ENCODE results near the gene ARHGAP15.
A peak's percentile ranks its signal among the peaks of the same experiment; 100 is the strongest.

The ARHGAP15 gene

GRCh38 chr2:143144813-143145455 is 15.7 kb downstream of the ARHGAP15 start:
- no peak for DNase-seq (ENCODE audit: low read depth, low spot score)

DNA sequence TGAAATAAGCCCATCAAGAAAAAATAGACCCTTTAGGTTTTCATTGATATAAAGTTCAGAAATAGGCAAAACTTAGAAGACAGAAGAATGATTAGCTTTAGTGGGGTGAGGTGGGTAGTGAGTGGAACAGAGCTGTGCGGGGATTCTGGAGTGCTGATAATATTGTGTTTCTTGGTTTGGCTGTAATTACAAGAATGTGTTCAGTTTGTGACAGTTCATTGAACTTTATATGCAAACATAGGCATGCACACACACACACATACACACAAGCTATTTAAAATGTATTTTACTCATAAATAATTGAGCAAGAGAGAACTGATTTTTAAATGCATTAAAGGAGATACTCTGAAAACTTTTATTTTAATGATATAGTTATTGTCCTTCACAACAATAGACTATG is 17.1 kb downstream of the ARHGAP15 start:
- no peak for DNase-seq (ENCODE audit: low read depth, low spot score)

DNA sequence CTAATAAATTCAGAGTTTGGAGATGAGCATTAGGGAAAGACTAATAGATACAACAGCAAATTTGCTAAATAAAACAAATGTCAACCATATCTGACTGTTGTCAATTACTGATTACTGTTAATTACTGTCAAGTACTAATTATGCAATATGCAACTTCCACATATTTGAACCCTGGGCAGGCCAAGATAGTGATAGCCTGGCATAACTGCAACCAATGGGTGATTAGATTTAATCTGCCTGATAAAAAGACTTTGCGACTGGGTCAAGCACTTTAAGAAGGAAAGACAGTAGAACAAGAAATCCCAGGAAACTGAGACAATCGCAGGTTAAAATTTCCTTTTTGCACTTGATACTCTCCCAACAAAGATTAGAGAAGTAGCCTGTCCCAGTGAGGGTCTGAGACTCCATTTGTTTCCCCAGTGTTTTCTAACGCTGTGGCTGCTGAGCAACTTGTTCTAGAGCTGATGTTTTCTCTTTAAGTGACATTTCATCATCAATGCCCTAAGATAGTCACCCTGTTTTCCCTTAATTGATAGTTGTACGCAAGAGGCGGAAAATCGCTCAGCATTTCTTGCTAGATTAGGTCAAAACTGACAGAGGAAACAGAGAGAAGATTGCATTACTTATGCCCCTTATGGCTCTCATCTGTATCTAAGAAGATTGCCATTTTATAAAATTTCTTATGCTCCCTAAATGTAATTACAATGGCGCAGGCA is 17.8 kb downstream of the ARHGAP15 start:
- no peak for DNase-seq (ENCODE audit: low read depth, low spot score)

GRCh38 chr2:143148011-143148410 is 18.8 kb downstream of the ARHGAP15 start:
- no peak for DNase-seq (ENCODE audit: low read depth, low spot score)

GRCh38 chr2:143148757-143149156 is 19.5 kb downstream of the ARHGAP15 start:
- DNase-seq (ENCODE audit: low read depth, low spot score), result no peak

DNA sequence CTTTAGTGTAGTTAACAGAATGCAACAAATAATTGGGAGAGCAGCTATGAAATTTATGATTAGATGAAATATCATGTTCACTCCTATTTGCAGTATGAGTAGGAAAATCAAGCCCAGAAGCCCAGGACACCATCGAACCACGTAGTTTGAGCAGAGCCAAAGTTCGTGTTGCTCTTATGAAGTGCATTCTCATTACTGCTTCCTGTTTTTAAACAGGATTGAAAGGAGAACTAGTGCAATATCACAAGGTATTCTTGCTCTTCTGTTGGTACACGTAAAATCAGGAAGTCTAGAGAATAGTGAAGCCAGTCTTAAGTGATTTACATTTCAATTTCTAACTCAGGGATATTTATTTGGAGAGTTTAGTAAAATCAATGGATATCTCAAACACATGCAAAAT is 21.1 kb downstream of the ARHGAP15 start:
- no peak for DNase-seq (ENCODE audit: low read depth, low spot score)

- no peak for DNase-seq (ENCODE audit: low read depth, low spot score)
Observed at GRCh38 chr2:143151111-143151752, 22.0 kb downstream of the ARHGAP15 start.

DNA sequence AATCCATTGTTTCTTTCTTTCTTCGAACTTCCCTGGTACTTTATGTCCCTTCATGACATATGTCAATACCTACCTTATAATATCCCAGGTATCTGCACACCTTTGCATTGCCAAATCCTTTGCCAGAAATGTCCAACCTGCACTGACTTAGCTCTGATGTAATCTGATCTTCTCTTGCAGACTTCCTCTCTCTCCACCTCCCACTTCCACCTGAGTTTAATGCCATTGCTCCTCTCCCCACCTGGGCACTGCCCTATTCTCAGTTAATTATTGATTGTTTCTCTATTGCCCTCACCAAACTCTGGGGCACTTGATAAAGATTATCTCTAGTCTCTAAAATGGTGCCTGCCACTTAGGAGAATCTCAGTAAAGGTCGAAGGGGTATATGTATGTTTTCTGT is 23.0 kb downstream of the ARHGAP15 start:
- no peak for DNase-seq (ENCODE audit: low read depth, low spot score)

DNA sequence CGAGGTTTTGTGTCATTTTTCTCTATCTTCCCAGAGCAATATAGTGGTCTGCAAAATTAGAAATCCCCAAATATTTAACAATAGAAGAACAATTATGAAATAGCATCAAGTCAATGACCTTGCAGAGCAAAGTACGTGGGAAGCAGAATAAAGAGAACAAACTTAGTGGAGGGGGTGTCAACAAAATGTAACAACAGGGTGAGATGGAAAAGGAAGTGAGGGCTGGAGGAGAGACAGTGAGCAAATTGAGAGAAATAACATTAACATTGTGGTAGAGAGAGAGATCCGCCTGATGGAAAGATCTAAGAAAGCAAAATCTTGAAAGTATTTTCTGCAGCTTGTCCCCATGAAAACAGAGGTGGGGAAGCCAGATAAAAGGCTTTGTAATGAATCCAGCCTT is 23.4 kb downstream of the ARHGAP15 start:
- DNase-seq (ENCODE audit: low read depth, low spot score), result no peak

DNA sequence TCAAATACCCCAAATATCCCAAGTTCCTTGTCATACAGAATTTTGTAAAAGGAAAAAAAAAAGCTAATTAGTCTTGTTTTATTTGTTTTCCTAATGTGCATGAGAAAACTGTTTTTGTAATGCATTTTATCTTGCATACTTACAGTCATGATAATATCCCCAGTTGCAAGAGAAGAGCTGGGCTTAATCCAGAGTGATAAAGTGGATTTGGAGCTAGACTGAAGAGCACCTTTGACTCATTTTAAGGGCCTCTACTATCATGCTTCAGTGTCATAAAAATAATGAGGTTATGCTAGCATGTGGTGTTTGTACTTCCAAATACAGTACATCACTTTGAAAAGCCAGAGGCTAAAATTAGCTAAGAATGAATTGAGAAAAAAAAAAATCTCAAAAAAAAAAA is 26.4 kb downstream of the ARHGAP15 start:
- DNase-seq (ENCODE audit: low read depth, low spot score), result no peak

DNA sequence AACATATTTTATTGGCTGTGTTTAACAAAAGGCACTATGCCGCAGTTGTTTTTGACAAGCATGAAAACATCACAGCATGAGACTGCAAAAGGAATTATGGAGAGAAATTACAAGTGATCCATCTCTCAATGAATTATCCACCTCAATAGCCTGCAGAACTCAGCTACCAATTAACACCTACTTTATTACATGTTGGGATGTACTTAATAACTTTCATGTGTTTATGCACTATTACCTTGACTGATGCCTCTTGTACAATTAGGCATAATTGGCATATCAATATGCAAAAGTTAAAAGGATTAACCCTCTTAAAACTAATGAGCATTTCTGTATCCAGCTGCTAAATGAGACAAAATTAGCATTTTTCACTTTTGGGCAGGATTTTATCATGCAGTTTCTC is 27.8 kb downstream of the ARHGAP15 start:
- DNase-seq (ENCODE audit: low read depth, low spot score), result no peak

- no peak for DNase-seq (ENCODE audit: low read depth, low spot score)
Observed at GRCh38 chr2:143157418-143157817, 28.2 kb downstream of the ARHGAP15 start.

GRCh38 chr2:143158098-143158497 is 28.9 kb downstream of the ARHGAP15 start:
- DNase-seq (ENCODE audit: low read depth, low spot score), result no peak

- DNase-seq (ENCODE audit: low read depth, low spot score), result no peak
Observed at GRCh38 chr2:143158551-143159485, 29.6 kb downstream of the ARHGAP15 start.

GRCh38 chr2:143159486-143159840 is 30.2 kb downstream of the ARHGAP15 start:
- DNase-seq (ENCODE audit: low read depth, low spot score), result no peak

GRCh38 chr2:143160732-143161707 is 31.8 kb downstream of the ARHGAP15 start:
- DNase-seq (ENCODE audit: low read depth, low spot score), result no peak

DNA sequence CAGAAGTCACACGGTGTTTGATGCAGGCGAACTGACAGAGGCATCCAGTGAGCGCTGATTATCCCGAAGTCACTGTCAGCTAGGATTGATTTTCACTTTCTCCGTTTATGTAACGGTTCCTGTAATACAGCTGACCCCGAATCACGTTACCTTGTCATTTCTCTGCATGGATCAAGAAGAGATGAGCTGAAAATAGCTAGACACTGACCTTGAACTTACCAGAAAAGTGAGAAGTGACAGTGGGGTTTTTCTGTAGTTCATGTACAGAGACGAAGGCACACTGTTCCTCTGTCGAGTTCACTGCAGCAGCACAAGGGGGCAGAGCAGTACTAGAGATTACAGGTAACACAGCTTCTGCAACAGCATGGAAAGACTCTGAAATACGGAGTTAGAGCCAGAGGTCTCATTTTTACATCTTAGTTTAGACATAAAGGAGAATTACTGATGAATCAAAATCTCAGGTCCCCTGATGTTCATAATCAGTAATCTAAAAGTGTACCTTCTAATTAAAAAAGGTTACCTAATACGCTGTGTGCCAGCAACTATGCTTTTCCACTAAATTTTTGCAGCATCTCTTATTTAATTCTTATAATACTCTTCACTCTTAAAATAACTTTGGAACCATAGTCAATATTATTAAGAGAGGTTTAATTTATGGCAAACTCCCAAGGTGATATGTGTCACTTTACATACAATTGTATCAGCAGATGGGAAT is 33.1 kb downstream of the ARHGAP15 start:
- peak; percentile 5 for DNase-seq (ENCODE audit: low read depth, low spot score)

DNA sequence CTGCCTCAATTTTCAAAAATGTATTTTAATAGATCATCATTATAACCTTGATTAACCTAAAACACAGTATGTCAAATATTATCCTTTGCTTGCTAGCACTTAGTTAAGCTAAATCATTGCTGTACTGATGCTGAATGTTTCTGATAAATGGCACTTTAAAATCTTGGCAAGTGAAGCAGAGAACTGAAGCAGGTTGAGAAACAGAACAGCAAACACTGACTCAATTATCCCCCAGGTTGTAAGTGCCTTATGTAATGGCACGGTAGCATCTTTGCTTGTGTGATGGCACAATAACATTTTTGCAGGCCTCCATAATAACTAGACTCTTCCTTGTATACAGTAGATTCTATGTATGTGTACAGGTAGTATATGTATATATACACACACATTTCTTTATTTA is 33.8 kb downstream of the ARHGAP15 start:
- DNase-seq (ENCODE audit: low read depth, low spot score), result no peak

DNA sequence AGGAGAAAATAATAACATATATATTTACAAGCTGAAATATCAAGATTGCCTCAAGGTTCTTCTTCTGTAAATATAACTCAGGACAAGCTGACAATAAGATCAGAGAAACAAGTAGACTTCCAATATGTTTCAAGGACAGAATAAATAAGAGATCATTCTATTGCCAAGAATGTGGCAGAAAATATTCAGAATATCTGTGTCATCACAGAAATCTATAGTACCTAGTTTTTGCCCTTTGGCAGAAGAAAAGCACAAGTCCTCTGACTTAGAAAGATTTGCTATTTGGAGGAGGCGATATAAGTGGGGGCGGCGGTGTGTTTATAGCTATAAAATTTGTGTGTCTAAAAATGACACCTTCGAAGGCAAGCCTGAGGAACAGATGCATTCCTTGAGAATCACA is 34.3 kb downstream of the ARHGAP15 start:
- DNase-seq (ENCODE audit: low read depth, low spot score), result no peak

DNA sequence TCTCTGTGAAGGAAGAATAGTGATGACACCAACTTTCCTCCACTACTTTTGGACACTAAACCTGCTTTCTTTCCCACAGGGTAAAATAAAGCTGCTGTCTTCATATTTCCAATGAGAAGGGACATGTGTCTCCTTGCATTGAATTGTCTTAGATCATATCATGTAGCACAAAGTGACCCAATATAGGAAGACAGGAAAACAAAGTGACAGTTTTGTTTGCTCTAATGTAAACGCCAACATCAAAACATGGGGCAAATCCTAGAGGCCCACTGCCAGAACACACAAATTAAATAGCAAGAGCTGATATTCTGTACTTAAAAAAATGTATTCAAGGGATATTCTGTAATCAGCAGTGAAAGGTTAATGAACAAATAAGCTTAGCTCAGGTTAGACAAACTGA is 36.1 kb downstream of the ARHGAP15 start:
- no peak for DNase-seq (ENCODE audit: low read depth, low spot score)

Data from brain pericyte (primary cell).